Measurements from ENCODE around the gene HBA2. TPM values are rescaled to one million over a fixed set of nuclear protein-coding genes. Genes with fewer than 3 reads are reported as not detected.
"Not testable (repeated sequence)": the region's sequence is repeated elsewhere in the genome, so short reads cannot be mapped to it uniquely, and the experiment has no call there.

Gene HBA2
- total RNA-seq, 1 donor from 2014 or later: not detected

GRCh38 chr16:192686-193085 is 20.0 kb downstream of the HBA2 start:
- no peak for DNase-seq (ENCODE audit: low read depth, low spot score)

GRCh38 chr16:193441-193840 is 20.8 kb downstream of the HBA2 start:
- no peak for DNase-seq (ENCODE audit: low read depth, low spot score)

GRCh38 chr16:194516-194915 is 21.8 kb downstream of the HBA2 start:
- DNase-seq (ENCODE audit: low read depth, low spot score): no peak

- DNase-seq (ENCODE audit: low read depth, low spot score): no peak
Measured at GRCh38 chr16:200388-200787, 27.7 kb downstream of the HBA2 start.

- no peak for DNase-seq (ENCODE audit: low read depth, low spot score)
Measured at GRCh38 chr16:203246-203645, 30.6 kb downstream of the HBA2 start.

GRCh38 chr16:204046-204445 is 31.4 kb downstream of the HBA2 start:
- not testable (repeated sequence) for DNase-seq (ENCODE audit: low read depth, low spot score)

- not testable (repeated sequence) for DNase-seq (ENCODE audit: low read depth, low spot score)
Measured at GRCh38 chr16:209359-209758, 36.7 kb downstream of the HBA2 start.

- DNase-seq (ENCODE audit: low read depth, low spot score): not testable (repeated sequence)
Measured at GRCh38 chr16:211631-212180, 39.0 kb downstream of the HBA2 start.

GRCh38 chr16:212999-213398 is 40.3 kb downstream of the HBA2 start:
- DNase-seq (ENCODE audit: low read depth, low spot score): no peak

- no peak for DNase-seq (ENCODE audit: low read depth, low spot score)
Measured at GRCh38 chr16:220021-220420, 47.3 kb downstream of the HBA2 start.

Other genes starting within 250 kb of the HBA2 start
- gene POLR3K, start 119.3 kb upstream of the HBA2 start, total RNA-seq: 8.4 and 10.2 TPM in 2 replicates
- gene SNRNP25, start 119.0 kb upstream of the HBA2 start, total RNA-seq: 29.2 and 40.9 TPM in 2 replicates
- 24.9 and 26.2 TPM in 2 replicates for gene RHBDF1, start 100.2 kb upstream of the HBA2 start, total RNA-seq
- gene MPG, start 94.7 kb upstream of the HBA2 start, total RNA-seq: 129 and 253 TPM in 2 replicates
- gene NPRL3, start 34.2 kb upstream of the HBA2 start, total RNA-seq: 6.4 and 6.6 TPM in 2 replicates
- not detected in 2 replicates for gene HBZ, start 20.2 kb upstream of the HBA2 start, total RNA-seq
- not detected in 2 replicates for gene HBM, start 6.9 kb upstream of the HBA2 start, total RNA-seq
- not detected in 2 replicates for gene HBA1, start 3.8 kb downstream of the HBA2 start, total RNA-seq
- gene HBQ1, start 7.6 kb downstream of the HBA2 start, total RNA-seq: 0.21 and 1.5 TPM in 2 replicates
- 32.0 and 57.0 TPM in 2 replicates for gene LUC7L, start 56.6 kb downstream of the HBA2 start, total RNA-seq
- 49.5 and 54.3 TPM in 2 replicates for gene FAM234A, start 61.9 kb downstream of the HBA2 start, total RNA-seq
- gene RGS11, start 103.1 kb downstream of the HBA2 start, total RNA-seq: 2.7 and 4.6 TPM in 2 replicates
- 1.5 and 12.3 TPM in 2 replicates for gene ARHGDIG, start 107.7 kb downstream of the HBA2 start, total RNA-seq
- gene PDIA2, start 110.3 kb downstream of the HBA2 start, total RNA-seq: 0.14 and 0.92 TPM in 2 replicates
- gene AXIN1, start 179.8 kb downstream of the HBA2 start, total RNA-seq: 23.5 and 23.8 TPM in 2 replicates
- gene MRPL28, start 197.7 kb downstream of the HBA2 start, total RNA-seq: 113 and 131 TPM in 2 replicates
- gene PGAP6, start 209.1 kb downstream of the HBA2 start, total RNA-seq: 81.1 and 102 TPM in 2 replicates
- 42.2 and 87.8 TPM in 2 replicates for gene NME4, start 224.3 kb downstream of the HBA2 start, total RNA-seq
- gene DECR2, start 229.0 kb downstream of the HBA2 start, total RNA-seq: 10.5 and 19.4 TPM in 2 replicates